GM04503 (cell line): ENCODE data around the gene ID2.

Source experiments
- DNase-seq: peaks from one replicate; pipeline ENCODE4 v3.0.0-alpha.2; 2012; ENCODE audit warnings: low read depth

Gene ID2

DNA sequence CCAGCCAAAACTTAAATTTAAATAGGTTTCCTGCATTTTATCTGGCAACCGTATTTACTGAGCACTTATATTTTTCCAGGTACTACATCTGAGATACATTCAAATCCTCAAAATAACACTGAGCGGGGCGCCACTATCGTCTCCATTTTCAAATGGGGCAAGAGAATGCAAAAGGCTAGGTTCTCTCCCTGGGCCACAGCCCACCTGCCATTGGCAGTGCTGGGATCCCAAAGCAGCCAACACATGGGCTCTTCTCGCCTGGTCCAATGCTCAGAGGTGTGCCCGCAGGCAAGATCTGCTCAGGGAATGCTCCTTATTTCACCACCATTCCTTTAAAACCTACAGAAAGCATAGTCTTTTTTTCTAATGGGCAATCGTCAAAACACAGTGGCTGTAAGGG lies 11.3 kb upstream of the ID2 start:
- DNase-seq = no peak

DNA sequence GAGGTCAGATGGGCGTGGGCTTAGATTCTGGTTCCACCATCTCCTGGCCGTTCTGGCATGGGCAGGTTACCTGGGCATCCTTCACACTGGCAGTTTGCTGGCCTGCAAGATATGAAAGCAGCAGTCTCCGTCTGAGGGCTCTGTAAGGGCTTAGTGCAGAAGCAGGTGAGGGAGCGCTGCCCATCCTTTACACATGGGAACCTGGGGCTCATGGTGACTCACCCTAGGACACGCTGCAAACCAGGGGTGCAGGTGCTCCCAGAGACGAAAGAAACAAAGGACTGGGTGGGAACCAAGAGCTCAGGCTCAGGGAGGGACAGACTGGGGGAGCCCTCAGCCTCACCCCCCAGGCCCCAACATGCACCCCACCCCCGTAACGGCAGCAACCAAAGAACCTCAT lies 10.7 kb upstream of the ID2 start:
- no peak for DNase-seq

DNA sequence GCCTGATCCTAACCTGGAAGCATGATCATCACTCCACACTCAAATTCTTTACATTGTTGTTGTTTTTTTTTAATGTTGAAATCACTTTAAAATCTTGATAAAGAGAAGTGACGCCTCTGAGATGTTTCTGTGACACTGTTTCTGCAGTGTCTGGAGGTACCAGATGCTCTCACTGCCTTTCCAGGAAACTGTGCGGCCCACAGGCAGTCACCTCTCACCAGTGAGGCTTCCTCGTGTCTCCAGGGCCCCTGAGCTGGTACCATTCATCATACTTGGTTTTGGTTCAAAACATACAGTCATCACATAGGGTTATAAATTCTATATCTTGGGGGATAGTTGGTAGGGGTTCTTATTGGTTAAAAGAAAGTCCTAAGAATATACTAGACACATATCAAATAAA lies 10.1 kb upstream of the ID2 start:
- no peak for DNase-seq

DNA sequence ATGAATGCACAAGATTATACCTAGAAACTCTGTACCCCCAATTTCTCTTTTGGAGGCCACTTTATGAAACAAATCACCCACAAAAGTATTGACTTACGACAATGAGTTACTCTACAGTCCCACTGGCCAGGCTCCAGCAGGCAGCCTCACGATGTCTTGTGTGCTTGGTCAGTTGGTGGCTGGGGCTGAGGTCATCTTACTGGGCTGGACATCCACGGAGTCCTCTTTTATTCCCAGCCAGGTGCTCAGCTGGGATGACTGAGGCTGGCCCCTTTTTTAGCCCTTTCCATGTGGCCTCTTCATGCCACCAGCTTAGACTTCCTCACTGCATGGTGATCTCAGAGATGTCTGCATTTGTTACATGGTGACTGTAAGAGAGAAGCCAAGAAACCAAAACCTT lies 8.9 kb upstream of the ID2 start:
- DNase-seq = no peak

DNA sequence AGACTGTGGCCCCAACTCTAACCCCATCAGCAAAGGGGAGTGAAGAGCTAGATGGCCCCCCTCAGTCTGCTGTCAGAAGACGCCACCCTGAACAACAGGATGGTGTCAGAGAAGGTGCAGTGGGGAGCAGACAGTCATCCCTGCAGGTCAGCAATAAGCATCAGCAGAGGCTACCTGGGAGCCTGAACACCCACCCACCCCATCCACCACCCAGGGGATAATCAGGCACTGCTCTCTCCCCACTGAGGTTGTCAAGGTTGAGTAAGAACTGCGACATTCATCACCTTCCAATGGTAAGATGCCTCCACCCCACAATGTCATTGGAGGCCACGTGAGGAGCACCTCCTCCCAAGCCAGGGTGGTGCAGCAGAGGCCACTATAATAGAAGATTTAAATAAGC lies 8.5 kb upstream of the ID2 start:
- DNase-seq = no peak

DNA sequence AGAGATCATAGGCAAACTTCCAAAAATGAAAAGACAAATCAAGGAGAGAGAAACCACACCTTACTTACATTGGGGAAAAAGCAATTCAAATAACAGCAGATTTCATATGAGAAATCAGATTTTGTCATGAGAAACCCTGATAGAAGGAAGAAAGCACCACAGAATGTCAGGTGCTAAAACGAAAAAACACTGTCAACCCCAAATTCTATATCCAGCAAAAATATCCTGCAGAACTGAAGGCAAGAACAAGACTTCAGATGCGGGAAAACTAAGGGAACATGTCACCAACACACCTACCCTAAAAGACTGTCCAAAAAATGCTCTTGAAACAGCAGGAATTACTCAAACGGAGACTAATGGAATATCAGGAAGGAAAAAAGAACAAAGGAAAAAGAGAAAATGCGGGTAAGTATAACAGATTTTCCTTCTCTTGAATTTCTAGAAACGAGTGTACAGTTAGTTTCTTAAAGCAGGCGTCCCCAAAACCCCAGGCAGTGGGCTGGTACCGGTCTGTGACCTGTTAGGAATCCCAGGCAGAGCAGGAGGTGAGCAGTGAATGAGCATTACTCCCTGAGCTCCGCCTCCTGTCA lies 7.3 kb upstream of the ID2 start:
- DNase-seq = no peak

DNA sequence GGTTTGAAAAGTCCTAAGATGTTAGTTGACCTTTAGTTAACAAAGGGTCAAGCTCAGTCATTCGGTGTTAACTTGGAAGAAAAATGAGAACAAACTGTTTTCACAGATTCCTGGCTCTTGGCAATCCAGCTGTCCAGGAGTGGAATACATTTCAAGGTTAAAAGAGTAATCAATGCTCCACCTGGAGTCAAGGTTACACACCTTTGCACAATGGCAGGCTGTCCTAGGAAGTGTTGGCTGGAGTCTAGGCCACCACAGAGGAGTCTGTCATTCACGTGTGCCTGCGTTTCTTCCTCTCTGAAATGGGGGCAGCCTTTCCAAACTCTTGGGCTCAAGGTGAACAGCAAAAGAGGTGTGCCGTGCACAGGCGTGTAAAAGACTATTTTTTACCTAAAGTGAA lies 6.3 kb upstream of the ID2 start:
- no peak for DNase-seq

DNA sequence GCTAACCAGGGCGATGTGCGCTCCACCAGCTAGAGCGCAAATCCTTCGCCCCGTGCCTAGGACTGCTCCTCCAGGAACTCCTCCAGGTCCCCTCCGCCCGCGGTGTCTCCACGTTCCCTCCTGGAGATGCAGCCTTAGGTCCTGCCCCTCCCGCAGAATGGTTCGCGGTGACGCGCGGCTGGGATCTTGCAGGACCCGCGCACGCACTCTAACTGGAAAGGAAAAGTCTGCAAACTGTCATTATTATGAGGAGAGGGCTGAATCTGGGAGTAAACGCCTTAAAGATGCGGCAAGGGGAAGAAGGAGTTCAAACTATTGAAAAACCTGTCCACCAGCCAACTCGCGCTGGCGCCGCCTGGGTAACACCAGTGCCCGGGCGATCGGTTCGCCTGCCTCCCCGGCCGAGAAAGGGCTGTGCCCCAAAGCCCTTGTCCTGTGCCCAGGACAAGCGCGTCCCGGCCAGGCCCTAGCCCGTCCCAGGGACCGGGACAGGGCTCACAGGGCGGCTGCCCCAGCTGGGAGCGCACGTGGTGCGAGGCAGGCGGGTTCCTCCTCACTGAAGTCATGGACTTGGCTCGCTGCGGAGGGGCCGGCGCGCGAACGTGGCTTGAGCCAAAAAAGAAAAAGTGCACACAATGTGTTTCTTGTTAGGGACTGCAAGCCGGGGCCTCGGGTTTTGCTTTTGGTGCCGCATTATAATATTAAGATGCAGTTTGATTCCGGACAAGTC lies 5.5 kb upstream of the ID2 start:
- no peak for DNase-seq

DNA sequence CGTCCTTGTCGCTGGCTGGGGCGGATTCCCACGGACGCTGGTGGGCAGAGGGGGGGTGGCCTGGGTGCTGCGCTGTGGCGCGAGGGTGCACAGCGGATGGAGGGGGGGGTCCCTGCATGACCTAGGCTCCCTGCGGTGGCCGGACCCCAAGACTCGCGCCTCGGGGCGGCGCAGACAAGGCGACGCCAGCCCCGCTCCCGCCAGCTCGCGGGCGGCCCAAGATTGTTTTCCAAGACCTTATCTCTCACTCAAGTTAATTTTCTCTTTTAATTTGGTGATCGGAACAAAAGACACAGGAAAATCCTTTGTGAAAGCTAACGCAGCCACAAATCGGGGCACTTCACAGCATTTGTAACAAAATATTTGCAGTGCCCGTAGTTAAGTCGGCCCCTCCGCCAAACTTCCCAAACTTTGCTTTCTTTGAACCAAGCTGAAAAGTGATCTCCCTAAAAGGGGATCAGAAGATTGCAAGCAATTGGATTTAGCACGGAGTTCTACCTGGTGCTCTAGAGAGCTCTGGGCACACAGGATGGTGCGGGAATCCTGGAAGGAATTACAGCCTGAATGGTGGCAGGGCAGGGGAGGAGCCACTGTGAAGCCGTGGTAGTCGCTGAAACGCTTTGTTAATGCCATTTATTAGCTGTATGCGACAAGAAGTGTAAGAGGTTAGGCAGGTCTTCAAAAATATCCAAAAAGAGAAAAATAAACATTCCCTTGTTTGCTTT lies 4.8 kb upstream of the ID2 start:
- DNase-seq = no peak

DNA sequence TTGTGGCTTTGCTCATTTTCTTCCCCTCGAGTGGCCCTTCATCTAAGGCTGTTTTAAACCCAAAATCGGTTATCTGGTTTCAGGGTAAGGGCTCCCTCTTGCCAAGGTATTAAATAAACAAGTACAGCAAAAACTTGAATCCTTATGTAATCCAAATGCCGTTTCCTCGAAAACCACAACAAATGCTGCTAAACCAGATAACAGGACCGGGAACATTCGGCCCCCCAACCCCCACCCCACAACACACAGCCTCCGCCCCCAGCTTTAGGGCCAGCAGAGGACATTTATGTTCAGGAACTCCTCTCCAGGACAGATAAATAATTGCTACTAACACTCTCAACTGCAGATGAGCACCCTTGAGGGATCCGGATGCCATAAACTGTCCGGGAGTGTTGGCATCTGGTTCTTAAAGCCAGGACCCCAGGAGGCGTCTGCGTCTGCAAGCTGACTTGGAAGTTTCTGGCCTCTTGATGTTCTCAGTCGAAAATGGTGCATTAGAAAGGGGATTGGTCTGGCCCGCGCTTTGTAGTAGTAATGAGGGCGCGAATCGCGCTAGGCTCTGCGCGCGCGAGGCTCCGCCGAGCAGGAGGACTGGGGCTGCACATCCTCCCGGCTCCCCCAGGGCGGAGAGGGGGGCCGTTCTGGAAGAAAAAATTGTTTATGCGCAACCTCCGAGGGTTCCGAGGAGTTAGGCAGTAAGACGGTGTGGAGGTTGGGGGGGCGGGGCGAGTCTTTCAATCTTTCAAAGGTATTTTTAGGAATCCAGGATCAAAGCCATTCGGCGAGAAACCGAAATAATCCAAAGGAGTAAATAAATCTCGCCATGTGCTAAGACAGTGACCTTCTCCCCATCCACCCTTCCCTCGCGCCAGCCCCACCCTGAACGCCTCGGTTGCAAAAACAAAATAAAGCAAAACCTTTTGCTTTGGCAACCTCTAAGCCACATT lies 3.9 kb upstream of the ID2 start:
- no peak for DNase-seq

DNA sequence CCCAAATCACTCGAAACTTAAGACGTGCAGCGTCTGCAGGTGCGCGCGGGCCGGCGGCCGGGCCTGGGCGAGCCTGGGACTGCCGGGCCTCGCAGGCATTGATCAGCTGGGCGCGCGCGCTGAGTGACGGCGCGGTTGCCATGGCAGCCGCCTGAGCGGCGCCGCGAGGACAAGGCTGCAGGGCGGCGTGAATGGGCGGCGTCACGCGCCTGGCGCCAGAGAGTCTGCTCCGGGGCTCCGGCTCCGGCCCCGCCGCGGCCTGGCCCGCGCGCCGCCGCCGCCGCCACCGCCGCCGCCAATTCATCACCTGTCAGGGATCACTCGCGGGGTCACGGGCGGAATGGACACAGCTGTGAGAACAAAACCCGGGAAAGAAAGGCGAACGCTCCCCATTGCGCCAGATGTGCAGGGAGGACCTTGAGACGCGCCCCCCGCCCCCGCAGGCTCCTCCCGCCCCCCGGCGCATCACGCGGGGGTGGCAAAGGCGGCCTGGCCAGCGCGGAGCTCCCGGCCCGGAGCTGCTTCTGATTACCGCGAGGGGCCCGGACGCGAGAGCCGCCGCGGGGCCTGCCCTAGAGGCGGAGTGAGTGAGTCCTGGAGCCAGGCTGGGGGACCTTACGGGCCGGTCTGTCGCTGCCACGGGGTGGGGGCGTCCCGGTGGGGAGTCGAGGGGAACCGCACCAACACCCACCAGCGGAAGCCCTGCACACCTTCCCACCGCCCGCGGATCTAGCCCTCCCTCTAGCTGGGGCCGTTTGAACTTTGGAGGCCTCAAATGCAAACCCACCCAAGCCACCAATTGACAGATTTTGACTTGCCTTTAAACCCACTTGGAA lies 2.9 kb upstream of the ID2 start:
- DNase-seq = no peak

DNA sequence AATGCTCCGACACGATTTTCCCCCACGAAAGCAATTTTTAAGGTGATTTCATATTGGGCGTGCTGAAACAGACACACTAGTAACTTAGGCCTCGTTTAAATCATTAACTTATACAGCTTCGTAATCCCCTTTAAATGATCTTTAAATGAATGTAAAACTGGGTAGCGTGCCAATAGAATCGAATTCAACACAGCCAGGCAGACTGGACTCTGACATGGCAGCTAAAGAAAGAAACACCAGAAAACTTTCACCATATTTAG lies 2.4 kb upstream of the ID2 start:
- no peak for DNase-seq

DNA sequence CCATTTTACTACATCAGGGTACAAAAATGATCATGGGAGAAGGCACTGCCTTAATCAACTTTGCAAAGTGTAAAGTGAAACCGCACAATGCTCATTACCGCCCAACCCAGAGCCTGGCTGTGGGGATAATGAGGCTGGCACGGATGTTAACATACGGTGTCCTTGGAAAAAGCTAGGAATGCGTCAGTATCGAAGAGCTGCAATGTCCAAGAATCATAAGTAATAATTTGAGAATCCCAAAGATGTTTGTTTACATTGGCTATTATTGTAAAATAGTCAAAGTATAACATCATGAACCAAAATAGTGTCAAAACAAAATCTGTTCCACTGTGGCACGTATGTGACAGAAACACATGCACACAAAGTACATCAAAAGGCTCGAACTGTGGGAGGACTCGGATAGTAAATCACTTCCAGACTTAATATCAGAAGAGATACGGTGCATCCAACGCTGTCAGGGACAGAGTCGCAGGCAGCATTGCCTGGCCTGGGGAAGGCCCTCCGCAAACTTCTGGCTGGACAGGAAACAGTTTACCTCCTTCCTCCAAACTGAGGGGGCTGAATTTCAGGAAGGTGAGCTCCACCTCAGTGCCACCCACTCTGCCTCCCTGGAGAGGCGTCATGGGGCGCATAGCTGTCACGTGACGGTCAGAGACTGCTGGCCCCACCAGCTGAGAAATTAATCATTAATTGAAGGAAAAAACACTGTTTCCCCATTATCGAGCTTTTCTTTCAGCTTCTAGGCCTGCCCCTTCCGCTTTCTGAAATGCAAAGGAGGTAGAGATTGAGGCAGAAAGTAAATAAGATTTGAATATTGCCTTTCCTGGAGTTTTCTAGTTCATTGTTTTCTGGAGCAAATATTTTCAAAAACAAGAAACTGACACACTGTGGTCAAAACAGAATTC lies 1.8 kb upstream of the ID2 start:
- no peak for DNase-seq

DNA sequence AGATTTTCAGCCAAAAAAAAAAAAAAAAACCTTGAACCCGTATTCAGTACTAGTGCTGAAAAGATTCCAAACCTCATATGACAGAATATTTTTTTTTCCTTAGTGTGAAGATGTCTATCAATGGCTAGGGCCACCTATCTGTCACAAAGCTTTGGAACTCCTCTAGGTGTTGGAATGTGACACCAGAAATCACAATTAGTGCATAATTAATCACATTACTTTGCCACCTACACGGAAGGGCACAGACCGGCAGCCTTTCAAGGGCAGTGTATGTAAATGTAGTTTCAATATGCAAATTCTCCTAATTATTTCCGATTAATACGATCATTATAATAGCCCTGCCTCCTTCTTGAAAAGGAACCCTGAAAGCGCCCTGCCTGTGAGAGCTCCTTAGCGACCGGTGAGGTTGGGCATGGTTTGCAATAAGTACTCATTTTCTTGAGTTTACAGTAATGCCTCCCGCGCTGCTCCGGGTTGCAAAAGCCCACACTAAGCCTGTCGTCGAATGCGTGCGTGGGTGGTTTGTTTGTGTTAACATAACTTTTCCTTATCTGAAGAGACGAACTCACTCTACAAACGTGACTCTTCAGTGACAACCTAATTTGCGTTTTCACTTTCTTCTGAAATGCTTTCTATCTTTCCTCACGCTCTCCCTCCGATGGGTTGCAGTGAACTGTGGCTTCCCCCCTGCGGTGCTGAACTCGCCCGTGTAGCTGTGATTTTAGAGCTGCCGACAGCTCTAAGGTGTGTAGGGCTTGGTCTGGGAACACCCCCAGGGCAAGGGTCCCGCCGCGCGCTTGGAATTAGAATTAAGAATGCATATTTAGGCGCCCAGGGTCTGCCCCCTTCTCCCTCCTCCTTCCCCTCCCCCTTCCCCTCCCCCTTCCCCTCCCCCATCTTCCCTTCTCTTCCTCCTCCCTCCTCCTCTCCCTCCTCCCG lies 765 bp upstream of the ID2 start:
- DNase-seq = no peak

DNA sequence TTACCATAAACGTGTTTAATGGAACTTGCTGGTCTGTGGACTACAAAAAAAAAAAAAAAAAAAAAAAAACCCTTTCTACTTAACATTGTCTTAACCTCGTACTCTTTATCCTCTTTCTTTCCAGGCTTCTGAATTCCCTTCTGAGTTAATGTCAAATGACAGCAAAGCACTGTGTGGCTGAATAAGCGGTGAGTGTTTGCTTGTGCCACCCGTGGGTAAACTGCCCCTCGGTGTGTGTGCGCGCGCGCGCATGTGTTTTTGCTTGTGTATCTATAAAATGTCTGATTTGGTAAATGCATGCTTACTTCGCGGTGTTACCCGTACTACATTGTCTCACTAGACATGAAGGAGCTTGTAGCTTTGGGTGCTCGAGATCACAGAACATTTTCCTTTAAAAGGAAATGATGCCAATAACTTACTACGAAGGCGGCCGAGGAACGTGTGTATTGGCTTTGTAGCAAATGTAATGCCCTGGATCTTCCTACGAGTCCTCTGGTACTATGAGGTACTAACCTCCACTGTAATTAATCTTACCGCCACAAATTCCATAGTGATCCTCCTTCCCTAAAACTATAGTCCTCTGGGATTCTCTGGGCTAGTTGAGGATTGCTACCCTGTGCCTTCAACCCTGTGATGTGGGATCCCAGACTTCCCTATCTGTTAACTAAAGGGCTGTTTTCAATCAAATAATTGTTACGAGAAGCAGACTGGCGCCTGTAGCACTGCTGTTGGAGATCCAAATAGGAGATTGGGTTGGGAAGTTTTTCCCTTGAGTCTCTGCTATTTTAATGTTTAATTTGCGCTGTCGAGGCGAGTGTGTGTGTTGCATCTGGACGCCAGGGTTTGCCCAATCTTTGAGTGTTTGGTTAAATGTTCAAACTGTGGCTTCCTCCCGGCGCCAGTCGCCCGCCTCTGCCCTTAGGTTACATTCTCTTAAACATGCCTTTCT lies 1.1 kb downstream of the ID2 start:
- no peak for DNase-seq

DNA sequence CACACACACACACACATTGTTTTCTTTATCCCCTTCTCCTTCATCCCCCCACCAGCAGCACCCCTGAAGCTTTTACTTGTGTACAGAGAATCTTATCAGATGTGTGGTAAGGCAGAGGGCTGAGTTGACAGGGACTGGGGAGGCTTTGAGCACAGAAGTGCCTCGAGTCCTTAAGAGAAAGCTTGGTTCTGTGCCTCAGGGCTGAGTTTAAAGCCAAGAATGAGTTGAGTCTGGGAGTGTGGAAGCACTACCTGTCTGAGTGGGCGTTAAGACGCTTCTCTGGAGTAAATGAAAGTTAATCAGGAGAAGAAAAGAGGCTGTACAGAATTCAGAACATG lies 2.7 kb downstream of the ID2 start:
- no peak for DNase-seq

DNA sequence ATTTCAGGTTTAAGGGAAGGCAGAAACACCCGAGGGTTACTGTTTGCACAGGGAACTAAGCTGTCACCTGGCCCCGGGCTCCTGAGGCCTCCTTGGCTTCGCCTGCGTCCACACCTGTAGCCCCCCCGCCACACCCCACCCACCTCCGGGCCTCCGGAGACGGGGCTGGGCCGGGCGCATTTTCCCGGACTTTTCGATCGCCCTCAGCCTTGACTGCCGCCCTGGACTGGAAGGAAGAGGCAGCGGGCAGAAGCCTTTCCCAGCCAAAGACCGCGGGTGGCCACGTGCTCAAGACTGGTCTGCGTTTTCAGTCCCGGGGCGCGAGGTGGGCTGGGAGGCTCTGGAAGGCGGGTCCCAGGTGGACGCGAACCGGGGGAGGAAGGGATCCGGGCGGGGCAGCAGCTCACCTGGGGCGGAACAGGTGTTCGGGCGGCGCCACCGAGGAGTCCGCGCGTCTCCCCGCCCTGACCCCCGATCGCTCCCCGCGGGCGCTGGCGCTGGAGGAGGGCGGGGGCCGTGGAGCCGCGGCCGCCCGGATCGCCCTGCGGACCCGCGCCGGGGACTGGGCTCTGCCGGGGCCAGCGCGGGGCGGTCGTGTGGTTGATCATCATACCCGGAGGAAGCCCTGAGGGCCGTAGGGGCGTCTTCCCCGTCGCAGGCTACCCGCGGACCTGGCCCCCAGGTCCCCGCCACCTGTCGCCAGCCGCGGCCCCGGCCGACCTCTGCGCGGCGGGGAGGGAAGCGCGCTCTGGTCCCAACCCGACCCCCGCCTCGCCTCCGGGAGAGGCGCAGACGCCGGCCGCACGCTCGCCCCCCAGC lies 3.2 kb downstream of the ID2 start:
- DNase-seq = no peak
